Natural killer cell (primary cell): ENCODE results near the gene SMARCB1. TPM values are rescaled to one million over a fixed set of nuclear protein-coding genes. Genes with fewer than 3 reads are reported as not detected.
A peak's percentile ranks its signal among the peaks of the same experiment; 100 is the strongest.

Experiments
- ATAC-seq, 3 donors: fragments of 150-1000 bp in 2 of 3; fragments of 200-7000 bp in 1 of 3; cut with Tn5 transposase; 1 replicate in 1 of 3; 2 replicates in 2 of 3; pipeline ENCODE4 v1.10.0; 2021; ENCODE audit warnings: mild to moderate bottlenecking in 2 of 3, moderate library complexity in 2 of 3
- DNase-seq, 2 donors: peaks; one replicate each; pipeline versions ENCODE4 v3.0.0 to v3.0.0-alpha.2; 2013 to 2021; ENCODE audit warnings: mixed read lengths in 1 of 2
- H3K27ac ChIP-seq: one replicate; pipeline ENCODE4 v1.5.1; 2013; ENCODE audit warnings: mild to moderate bottlenecking, low read length
- H3K27me3 ChIP-seq: one replicate; pipeline ENCODE4 v1.6.1; 2013; ENCODE audit warnings: low read length; ENCODE audit not compliant: control insufficient read depth, insufficient read depth
- H3K36me3 ChIP-seq: one replicate; pipeline ENCODE4 v1.6.1; 2013; ENCODE audit warnings: low read length; ENCODE audit not compliant: control insufficient read depth, insufficient read depth
- H3K4me1 ChIP-seq: one replicate; pipeline ENCODE4 v1.6.1; 2013; ENCODE audit warnings: low read length; ENCODE audit not compliant: control insufficient read depth, insufficient read depth
- H3K4me3 ChIP-seq: one replicate; pipeline ENCODE4 v1.5.1; 2013; ENCODE audit warnings: low read length
- H3K9me3 ChIP-seq: one replicate; pipeline ENCODE4 v1.6.1; 2013; ENCODE audit warnings: low read length; ENCODE audit not compliant: control insufficient read depth, insufficient read depth
- H3K27ac Mint-ChIP-seq, 2 donors: one replicate each; pipeline ENCODE4 v1.8.0; 2022; ENCODE audit warnings: mild to moderate bottlenecking in 2 of 2, mixed read lengths in 2 of 2, moderate library complexity in 1 of 2
- H3K27me3 Mint-ChIP-seq, 2 donors: one replicate each; pipeline ENCODE4 v1.8.0; 2022; ENCODE audit warnings: low read depth in 2 of 2, mixed read lengths in 2 of 2
- H3K36me3 Mint-ChIP-seq: one replicate; pipeline ENCODE4 v1.8.0; 2022; ENCODE audit warnings: mixed read lengths
- H3K4me1 Mint-ChIP-seq, 2 donors: one replicate each; pipeline ENCODE4 v1.8.0; 2022; ENCODE audit warnings: mixed read lengths in 2 of 2
- H3K4me3 Mint-ChIP-seq: one replicate; pipeline ENCODE4 v1.8.0; 2022; ENCODE audit warnings: mild to moderate bottlenecking, moderate library complexity, mixed read lengths
- H3K9me3 Mint-ChIP-seq, 2 donors: one replicate each; pipeline ENCODE4 v1.8.0; 2022; ENCODE audit warnings: mixed read lengths in 2 of 2
- CTCF ChIP-seq: fragments of 200-600 bp; IDR thresholded peaks from one replicate; pipeline ENCODE4 v1.8.0; 2022; ENCODE audit warnings: antibody characterized with exemption
- WGBS: methylation state at CpG from one replicate; pipeline ENCODE4 v1.1.7; 2013; ENCODE audit warnings: missing lambda C conversion rate; ENCODE audit not compliant: insufficient coverage; 5-methylcytosine and 5-hydroxymethylcytosine counted together
- intact Hi-C: fragments of 100-400 bp; cut with micrococcal nuclease; formaldehyde crosslinking; loops from one replicate; pipeline ENCODE4 v1.14.2; 2022
- total RNA-seq, 4 donors: library from RNA; stranded (reverse); fragments of 120-200 nt in 1 of 4; gene quantifications; one replicate each; pipeline versions ENCODE4 v1.2.3 to v1.2.4, GENCODE V29; 2013 to 2022

SMARCB1 gene
- total RNA-seq, 3 donors from 2014 or later (not counting 1 experiment from before 2014, with no cell fraction given), result 56.3 to 76.9 (median 69.8) TPM

- Histone ChIP-seq H3K9me3 (no peaks in the 10 kb centered on the region), H3K27ac (no peak overlapping the region), H3K36me3 (peaks cover 75% of the 10 kb centered on the region), H3K4me1 (peaks cover 4% of the 10 kb centered on the region), H3K27me3 (no peaks in the 10 kb centered on the region), H3K4me3 (no peak overlapping the region)
- Mint-ChIP-seq H3K4me3 (no peak overlapping the region), H3K4me1 (peaks cover 0 to 5% of the 10 kb centered on the region in 2 donors), H3K27me3 (no peaks in the 10 kb centered on the region), H3K36me3 (peaks cover 7% of the 10 kb centered on the region), H3K27ac (no peak overlapping the region), H3K9me3 (no peaks in the 10 kb centered on the region)
- TF ChIP-seq CTCF, result no peak
- 43% methylated on average over 4 of the region's 4 CpGs for WGBS
- no peak for DNase-seq
- ATAC-seq, result no peak
- intact Hi-C loops, result no loop called here
Observed at GRCh38 chr22:23820748-23821211, 34.0 kb downstream of the SMARCB1 start.

- Histone ChIP-seq H3K36me3 (peaks cover 77% of the 10 kb centered on the region), H3K27ac (no peak overlapping the region), H3K9me3 (no peaks in the 10 kb centered on the region), H3K4me3 (no peak overlapping the region), H3K4me1 (peaks cover 4% of the 10 kb centered on the region), H3K27me3 (no peaks in the 10 kb centered on the region)
- peaks cover 7% of the 10 kb centered on the region for H3K36me3 Mint-ChIP-seq
- peaks cover 0 to 5% of the 10 kb centered on the region in 2 donors for H3K4me1 Mint-ChIP-seq
- 96% methylated on average over 6 of the region's 6 CpGs for WGBS
- H3K4me3 Mint-ChIP-seq, result no peak overlapping the region
- ATAC-seq (no peak), DNase-seq (no peak)
- H3K27ac Mint-ChIP-seq, result peak overlapping the region in 1 of 2 donors; percentile 67
- no peaks in the 10 kb centered on the region for H3K27me3 Mint-ChIP-seq
- no peaks in the 10 kb centered on the region for H3K9me3 Mint-ChIP-seq
- intact Hi-C loops, result no loop called here
- TF ChIP-seq CTCF, result no peak
Observed at GRCh38 chr22:23822101-23822671, 35.4 kb downstream of the SMARCB1 start.

- Histone ChIP-seq H3K27me3 (no peaks in the 10 kb centered on the region), H3K36me3 (peaks cover 74% of the 10 kb centered on the region), H3K4me1 (peaks cover 4% of the 10 kb centered on the region), H3K9me3 (no peaks in the 10 kb centered on the region), H3K4me3 (no peak overlapping the region), H3K27ac (no peak overlapping the region)
- Mint-ChIP-seq H3K27ac (peak overlapping the region in 1 of 2 donors; percentile 67), H3K4me1 (peaks cover 0 to 5% of the 10 kb centered on the region in 2 donors), H3K36me3 (peaks cover 7% of the 10 kb centered on the region), H3K9me3 (no peaks in the 10 kb centered on the region), H3K4me3 (no peak overlapping the region), H3K27me3 (no peaks in the 10 kb centered on the region)
- intact Hi-C loops, result no loop called here
- WGBS, result 97% methylated on average over 14 of the region's 14 CpGs
- TF ChIP-seq CTCF, result no peak
- no peak for ATAC-seq
- no peak for DNase-seq
Observed at GRCh38 chr22:23823331-23823791, 36.6 kb downstream of the SMARCB1 start.
